Thyroid gland (tissue), 4 donors: ENCODE measurements around the gene ADGRB3. TPM values are rescaled to one million over a fixed set of nuclear protein-coding genes. Genes with fewer than 3 reads are reported as not detected.

Experiments
- DNase-seq, 2 donors: peaks; one replicate each; pipeline ENCODE4 v3.0.0-alpha.2; 2019
- H3K27ac ChIP-seq, 3 donors: fragments of 200-600 bp; sonication (generic); 1 replicate in 2 of 3; 2 replicates in 1 of 3; pipeline ENCODE4 v1.5.1; 2016 to 2019; ENCODE audit warnings: mild to moderate bottlenecking in 1 of 3, moderate library complexity in 1 of 3
- H3K27me3 ChIP-seq: fragments of 200-600 bp; sonication (generic); one replicate; pipeline ENCODE4 v1.5.1; 2019
- H3K36me3 ChIP-seq, 2 donors: fragments of 200-600 bp; sonication (generic); one replicate each; pipeline ENCODE4 v1.5.1; 2016 to 2019
- H3K4me1 ChIP-seq, 2 donors: fragments of 200-600 bp; sonication (generic); one replicate each; pipeline ENCODE4 v1.5.1; 2017 to 2019
- H3K4me3 ChIP-seq, 3 donors: fragments of 200-600 bp; sonication (generic); replicated peaks in 1 of 3; 1 replicate in 2 of 3; 2 replicates in 1 of 3; pipeline ENCODE4 v1.5.1; 2016; ENCODE audit warnings: mild to moderate bottlenecking in 1 of 3
- H3K9me3 ChIP-seq: fragments of 200-600 bp; sonication (generic); one replicate; pipeline ENCODE4 v1.5.1; 2017
- CTCF ChIP-seq, 6 experiments: fragments of 200-600 bp in 3 of 6; fragments of 450-650 bp in 3 of 6; sonication (generic) in 3 of 6; IDR thresholded peaks; one replicate each; pipeline ENCODE4 v1.5.1; 2016 to 2019; ENCODE audit warnings: antibody characterized with exemption in 6 of 6, mild to moderate bottlenecking in 2 of 6, inconsistent platforms in 1 of 6, moderate library complexity in 1 of 6
- POLR2A ChIP-seq, 2 donors: fragments of 450-650 bp; IDR thresholded peaks; one replicate each; pipeline ENCODE4 v1.6.1; 2017; ENCODE audit warnings: antibody characterized with exemption in 2 of 2, mild to moderate bottlenecking in 2 of 2, moderate library complexity in 1 of 2
- WGBS, 2 donors: methylation state at CpG; one replicate each; pipeline ENCODE4 v1.1.5; 2017; 5-methylcytosine and 5-hydroxymethylcytosine counted together
- intact Hi-C: fragments of 100-400 bp; cut with DNase I; formaldehyde crosslinking; loops from one replicate; pipeline ENCODE4 v1.15.1; 2023
- total RNA-seq, 4 donors: library from RNA; depleted of rRNA; stranded (reverse); fragments of >200 nt; gene quantifications; one replicate each; pipeline ENCODE4 v1.2.3, GENCODE V29; 2016

The ADGRB3 gene
- total RNA-seq, 4 donors from 2014 or later, result 0.45 to 3.0 (median 1.4) TPM

GRCh38 chr6:68758559-68758958 is 123.5 kb downstream of the ADGRB3 start:
- no peak for TF ChIP-seq POLR2A (IDR thresholded peaks at IDR 0.05)
- no peak for TF ChIP-seq CTCF (IDR thresholded peaks at IDR 0.05)
- H3K27me3 ChIP-seq, result no peaks in the 10 kb centered on the region
- H3K36me3 ChIP-seq, result no peaks in the 10 kb centered on the region
- H3K9me3 ChIP-seq, result no peaks in the 10 kb centered on the region
- no peak overlapping the region for H3K27ac ChIP-seq
- intact Hi-C loops, result no loop called here
- no peak for DNase-seq
- no peak overlapping the region for H3K4me3 ChIP-seq
- no peaks in the 10 kb centered on the region for H3K4me1 ChIP-seq

GRCh38 chr6:68760485-68760884 is 125.4 kb downstream of the ADGRB3 start:
- intact Hi-C loops, result no loop called here
- H3K4me3 ChIP-seq, result no peak overlapping the region

GRCh38 chr6:68760941-68761676 is 126.0 kb downstream of the ADGRB3 start:
- intact Hi-C loops, result no loop called here
- TF ChIP-seq POLR2A (IDR thresholded peaks at IDR 0.05) (no peak), CTCF (IDR thresholded peaks at IDR 0.05) (no peak)
- no peak overlapping the region for H3K4me3 ChIP-seq
- DNase-seq, result no peak
- H3K36me3 ChIP-seq, result no peaks in the 10 kb centered on the region
- no peaks in the 10 kb centered on the region for H3K4me1 ChIP-seq
- no peaks in the 10 kb centered on the region for H3K27me3 ChIP-seq
- 83% methylated on average over 8 of the region's 8 CpGs for WGBS, 2 donors
- H3K27ac ChIP-seq, result no peak overlapping the region
- H3K9me3 ChIP-seq, result no peaks in the 10 kb centered on the region

More at GRCh38 chr6:68760485-68760884, 125.4 kb downstream of the ADGRB3 start:
- Histone ChIP-seq H3K36me3 (no peaks in the 10 kb centered on the region), H3K27ac (no peak overlapping the region), H3K27me3 (no peaks in the 10 kb centered on the region), H3K9me3 (no peaks in the 10 kb centered on the region), H3K4me1 (no peaks in the 10 kb centered on the region)
- DNase-seq, result no peak
- 78 to 85% methylated on average over 2 of the region's 2 CpGs for WGBS, 2 donors
- TF ChIP-seq CTCF (IDR thresholded peaks at IDR 0.05), result no peak

- Histone ChIP-seq H3K4me3 (no peak overlapping the region), H3K9me3 (no peaks in the 10 kb centered on the region), H3K27ac (no peak overlapping the region), H3K4me1 (no peaks in the 10 kb centered on the region), H3K27me3 (no peaks in the 10 kb centered on the region), H3K36me3 (no peaks in the 10 kb centered on the region)
- WGBS, 2 donors, result 82 to 85% methylated on average over 2 of the region's 2 CpGs
- DNase-seq, result no peak
- no peak for TF ChIP-seq CTCF (IDR thresholded peaks at IDR 0.05)
- intact Hi-C loops, result no loop called here
These were observed 126.9 kb downstream of the ADGRB3 start for GRCh38 chr6:68761985-68762384.

GRCh38 chr6:68771426-68771825 is 136.3 kb downstream of the ADGRB3 start:
- no peak for TF ChIP-seq POLR2A (IDR thresholded peaks at IDR 0.05)
- TF ChIP-seq CTCF (IDR thresholded peaks at IDR 0.05), result no peak
- H3K36me3 ChIP-seq, result no peaks in the 10 kb centered on the region
- intact Hi-C loops, result no loop called here
- H3K4me3 ChIP-seq, result no peak overlapping the region
- DNase-seq, result no peak
- H3K27me3 ChIP-seq, result no peaks in the 10 kb centered on the region
- no peaks in the 10 kb centered on the region for H3K9me3 ChIP-seq
- H3K27ac ChIP-seq, result no peak overlapping the region
- H3K4me1 ChIP-seq, result no peaks in the 10 kb centered on the region
